Psoas muscle (tissue), 8 donors: ENCODE results near the gene CACNA1D. TPM values are rescaled to one million over a fixed set of nuclear protein-coding genes. Genes with fewer than 3 reads are reported as not detected.
A peak's percentile ranks its signal among the peaks of the same experiment; 100 is the strongest.

Experiments used
- ATAC-seq, 4 donors: fragments of 200-7000 bp; cut with Tn5 transposase; one replicate each; pipeline ENCODE4 v1.9.1; 2020; ENCODE audit warnings: moderate library complexity in 3 of 4, mild to moderate bottlenecking in 2 of 4
- DNase-seq, 2 donors: peaks; one replicate each; pipeline ENCODE4 v3.0.0-alpha.2; 2020
- H3K27ac ChIP-seq: fragments of 200-600 bp; one replicate; pipeline ENCODE4 v1.8.0; 2022
- H3K27me3 ChIP-seq, 3 donors: fragments of 200-600 bp in 1 of 3; one replicate each; pipeline versions ENCODE4 v1.6.1 to v1.8.0; 2013 to 2022; ENCODE audit warnings: low read length in 2 of 3, mild to moderate bottlenecking in 2 of 3, moderate library complexity in 1 of 3; ENCODE audit not compliant: insufficient read depth in 3 of 3
- H3K36me3 ChIP-seq, 2 donors: fragments of 200-600 bp in 1 of 2; one replicate each; pipeline versions ENCODE4 v1.6.1 to v1.8.0; 2013 to 2022; ENCODE audit warnings: low read depth in 1 of 2, mild to moderate bottlenecking in 1 of 2, moderate library complexity in 1 of 2; ENCODE audit not compliant: insufficient read depth in 1 of 2
- H3K4me1 ChIP-seq: fragments of 200-600 bp; one replicate; pipeline ENCODE4 v1.8.0; 2022
- H3K4me3 ChIP-seq: fragments of 200-600 bp; one replicate; pipeline ENCODE4 v1.8.0; 2022; ENCODE audit warnings: mild to moderate bottlenecking
- H3K9me3 ChIP-seq: fragments of 200-600 bp; one replicate; pipeline ENCODE4 v1.8.0; 2022
- CTCF ChIP-seq: fragments of 200-600 bp; IDR thresholded peaks from one replicate; pipeline ENCODE4 v1.8.0; 2022; ENCODE audit warnings: antibody characterized with exemption
- WGBS, 3 donors: extraction: QIAGEN DNeasy Blood & Tissue Kit; methylation state at CpG; one replicate each; pipeline versions ENCODE4 v1.1.6 to v1.1.7; 2013; 5-methylcytosine and 5-hydroxymethylcytosine counted together
- intact Hi-C, 2 donors: fragments of 100-400 bp; cut with DNase I; formaldehyde crosslinking; loops; one replicate each; pipeline versions ENCODE4 v1.11.0 to v1.14.2; 2022
- polyA plus RNA-seq, 3 donors: library from polyadenylated mRNA; stranded (reverse); fragments of 200-250 nt; gene quantifications; one replicate each; pipeline ENCODE4 v1.2.3, GENCODE V29; 2013
- total RNA-seq, 4 donors: library from RNA; stranded (reverse); fragmentation: NEBNext Ultra II Directional in 2 of 4; extraction: Animal tissue kit (Norgen Biotek cat#: 25700) in 2 of 4; gene quantifications; one replicate each; pipeline versions ENCODE4 v1.2.1 to v1.2.4, GENCODE V29; 2021 to 2023
- donor health status: healthy with polysubstance abuse.
- donor health status: DM: no; HTN: no; CAD: no; lungs with moderate emphysema.
- donor health status: Bipolar disorder and iron deficiency.
- donor health status: healthy.
- donor health status: DM: yes; HTN: yes; CAD: no.
- donor health status: DM: no; HTN: no; CAD: no.
- donor health status: DM: no; HTN: no; CAD: no.
- donor health status: DM: yes; HTN: yes; CAD: no.

CACNA1D gene
- total and polyA plus RNA-seq, 7 donors, result 0.05 to 0.82 (median 0.28) TPM; not detected in 2

DNA sequence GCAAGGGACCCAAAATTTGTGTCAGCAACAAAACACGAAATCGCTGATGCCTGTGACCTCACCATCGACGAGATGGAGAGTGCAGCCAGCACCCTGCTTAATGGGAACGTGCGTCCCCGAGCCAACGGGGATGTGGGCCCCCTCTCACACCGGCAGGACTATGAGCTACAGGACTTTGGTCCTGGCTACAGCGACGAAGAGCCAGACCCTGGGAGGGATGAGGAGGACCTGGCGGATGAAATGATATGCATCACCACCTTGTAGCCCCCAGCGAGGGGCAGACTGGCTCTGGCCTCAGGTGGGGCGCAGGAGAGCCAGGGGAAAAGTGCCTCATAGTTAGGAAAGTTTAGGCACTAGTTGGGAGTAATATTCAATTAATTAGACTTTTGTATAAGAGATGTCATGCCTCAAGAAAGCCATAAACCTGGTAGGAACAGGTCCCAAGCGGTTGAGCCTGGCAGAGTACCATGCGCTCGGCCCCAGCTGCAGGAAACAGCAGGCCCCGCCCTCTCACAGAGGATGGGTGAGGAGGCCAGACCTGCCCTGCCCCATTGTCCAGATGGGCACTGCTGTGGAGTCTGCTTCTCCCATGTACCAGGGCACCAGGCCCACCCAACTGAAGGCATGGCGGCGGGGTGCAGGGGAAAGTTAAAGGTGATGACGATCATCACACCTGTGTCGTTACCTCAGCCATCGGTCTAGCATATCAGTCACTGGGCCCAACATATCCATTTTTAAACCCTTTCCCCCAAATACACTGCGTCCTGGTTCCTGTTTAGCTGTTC is 316.9 kb downstream of the CACNA1D start:
- TF ChIP-seq CTCF, result no peak
- Histone ChIP-seq H3K36me3 (no peaks in the 10 kb centered on the region), H3K9me3 (no peaks in the 10 kb centered on the region), H3K27ac (no peak overlapping the region), H3K27me3 (no peaks in the 10 kb centered on the region), H3K4me3 (no peak overlapping the region), H3K4me1 (peaks cover 4% of the 10 kb centered on the region)
- intact Hi-C loops, result no loop called here
- 89 to 93% (median 90%) methylated on average over 24 of the region's 24 CpGs for WGBS, 3 donors
- DNase-seq, result no peak
- no peak for ATAC-seq

GRCh38 chr3:53812434-53812833 is 318.0 kb downstream of the CACNA1D start:
- no peaks in the 10 kb centered on the region for H3K27me3 ChIP-seq
- intact Hi-C loops, result no loop called here
- H3K4me1 ChIP-seq, result no peaks in the 10 kb centered on the region
- 64 to 66% (median 66%) methylated on average over 4 of the region's 4 CpGs for WGBS, 3 donors
- no peaks in the 10 kb centered on the region for H3K36me3 ChIP-seq
- H3K4me3 ChIP-seq, result no peak overlapping the region
- DNase-seq (no peak), ATAC-seq (no peak)
- TF ChIP-seq CTCF, result no peak
- no peak overlapping the region for H3K27ac ChIP-seq
- no peaks in the 10 kb centered on the region for H3K9me3 ChIP-seq

DNA sequence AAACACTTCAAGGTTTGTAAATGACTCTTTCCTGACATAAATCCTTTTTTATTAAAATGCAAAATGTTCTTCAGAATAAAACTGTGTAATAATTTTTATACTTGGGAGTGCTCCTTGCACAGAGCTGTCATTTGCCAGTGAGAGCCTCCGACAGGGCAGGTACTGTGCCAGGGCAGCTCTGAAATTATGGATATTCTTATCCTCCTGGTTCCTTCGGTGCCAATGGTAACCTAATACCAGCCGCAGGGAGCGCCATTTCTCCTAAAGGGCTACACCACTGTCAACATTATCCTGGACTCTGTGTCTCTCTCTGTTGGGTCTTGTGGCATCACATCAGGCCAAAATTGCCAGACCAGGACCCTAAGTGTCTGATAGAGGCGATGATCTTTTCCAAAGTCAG is 318.8 kb downstream of the CACNA1D start:
- Histone ChIP-seq H3K27ac (no peak overlapping the region), H3K4me1 (no peaks in the 10 kb centered on the region), H3K9me3 (no peaks in the 10 kb centered on the region), H3K36me3 (peaks cover 0 to 6% of the 10 kb centered on the region in 2 donors), H3K4me3 (no peak overlapping the region), H3K27me3 (no peaks in the 10 kb centered on the region)
- TF ChIP-seq CTCF, result no peak
- DNase-seq, result no peak
- intact Hi-C loops, result no loop called here
- 36 to 57% (median 41%) methylated on average over 5 of the region's 5 CpGs for WGBS, 3 donors
- ATAC-seq, result peak; percentile 67 to 86 (median 76)

DNA sequence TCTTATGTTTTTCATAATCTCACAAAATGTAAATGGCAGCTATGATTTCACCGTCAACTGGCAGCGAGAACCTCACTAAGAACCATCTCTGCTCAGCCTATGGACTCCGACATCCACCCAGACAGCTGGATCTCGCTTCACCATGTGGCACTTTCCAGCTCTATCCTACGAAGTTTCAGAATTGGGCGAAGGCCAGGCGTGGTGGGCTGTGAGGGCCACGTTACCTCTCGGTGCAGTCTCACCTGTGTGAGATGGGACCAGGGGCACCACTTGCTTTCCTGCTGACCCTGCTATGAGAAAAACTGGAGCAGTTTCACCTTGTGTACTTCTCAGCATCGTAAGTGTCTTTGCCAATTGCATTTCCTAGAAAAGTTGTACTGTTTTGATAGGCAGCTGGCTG is 319.5 kb downstream of the CACNA1D start:
- 83% methylated on average over 10 of the region's 10 CpGs for WGBS, 3 donors
- no peak overlapping the region for H3K4me3 ChIP-seq
- H3K4me1 ChIP-seq, result no peaks in the 10 kb centered on the region
- intact Hi-C loops, result no loop called here
- peaks cover 0 to 12% of the 10 kb centered on the region in 2 donors for H3K36me3 ChIP-seq
- no peak for ATAC-seq
- H3K27me3 ChIP-seq, result no peaks in the 10 kb centered on the region
- TF ChIP-seq CTCF, result no peak
- no peak overlapping the region for H3K27ac ChIP-seq
- no peak for DNase-seq
- H3K9me3 ChIP-seq, result no peaks in the 10 kb centered on the region

DNA sequence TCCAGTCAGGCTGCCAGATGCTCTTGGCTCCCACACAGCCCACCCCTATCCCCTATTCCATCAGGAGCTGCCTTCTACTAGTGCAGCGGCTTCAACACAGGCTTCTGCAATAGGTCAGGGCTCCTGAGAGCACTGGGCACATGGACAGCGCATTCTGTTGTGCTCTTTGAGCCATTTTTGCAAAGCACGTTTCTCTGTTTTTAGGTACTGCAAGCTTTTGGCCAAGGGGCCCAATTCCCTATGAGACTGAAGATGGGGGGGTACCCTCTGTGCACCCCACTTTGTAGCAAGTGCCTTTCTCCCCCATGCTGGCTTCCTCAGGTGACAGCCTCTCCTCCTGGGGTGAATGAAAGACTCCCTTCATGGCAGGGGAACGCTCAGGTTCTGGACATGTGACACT is 320.7 kb downstream of the CACNA1D start:
- Histone ChIP-seq H3K27me3 (no peaks in the 10 kb centered on the region), H3K9me3 (no peaks in the 10 kb centered on the region), H3K4me3 (no peak overlapping the region), H3K27ac (no peak overlapping the region), H3K4me1 (peaks cover under 1% of the 10 kb centered on the region), H3K36me3 (peaks cover 0 to 16% of the 10 kb centered on the region in 2 donors)
- intact Hi-C loops, result no loop called here
- no peak for TF ChIP-seq CTCF
- ATAC-seq, result no peak
- no peak for DNase-seq
- WGBS, 3 donors, result 81 to 98% (median 93%) methylated on average over 4 of the region's 4 CpGs
